GM18502 (cell line): Measurements from ENCODE around the gene PNMT.

ENCODE experiments used
- ATAC-seq: cut with Tn5 transposase; IDR thresholded peaks from one replicate; pipeline ENCODE4 v1.9.1; 2021; ENCODE audit warnings: mild to moderate bottlenecking; ENCODE audit not compliant: unreplicated experiment, poor library complexity

The PNMT gene

DNA sequence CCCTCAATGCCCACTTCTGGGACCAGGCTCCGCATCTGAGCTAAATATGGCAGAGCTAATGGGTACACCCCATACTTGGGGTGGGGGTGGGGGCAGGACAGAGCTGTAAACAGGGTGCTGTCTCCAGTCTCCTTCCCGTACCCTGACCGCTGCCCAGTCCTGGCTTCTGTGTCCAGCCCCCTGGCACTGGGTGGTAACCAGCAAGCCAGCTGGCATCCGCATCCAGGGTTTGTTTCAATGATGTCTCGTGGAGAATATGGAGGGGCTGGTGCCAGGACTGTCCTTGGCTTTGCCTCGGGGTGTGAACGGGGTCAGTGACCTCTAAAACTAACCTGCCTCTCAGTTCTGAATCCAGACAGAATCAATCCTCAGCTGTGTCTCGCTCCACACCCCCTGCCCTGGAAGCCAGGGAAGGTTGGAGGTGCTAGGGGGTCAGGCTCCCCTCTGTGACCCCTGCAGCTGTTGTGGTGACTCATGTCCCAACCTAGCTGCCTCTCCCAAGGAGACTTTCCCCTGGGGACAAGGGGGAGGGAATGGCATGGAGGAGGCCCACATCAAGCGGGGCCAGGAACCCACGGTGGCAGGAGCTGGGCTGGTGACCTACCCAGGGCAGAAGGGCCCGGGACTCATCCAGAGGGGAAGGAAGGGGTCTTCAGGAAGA, 1.5 kb upstream of the PNMT start:
- ATAC-seq, result no peak

DNA sequence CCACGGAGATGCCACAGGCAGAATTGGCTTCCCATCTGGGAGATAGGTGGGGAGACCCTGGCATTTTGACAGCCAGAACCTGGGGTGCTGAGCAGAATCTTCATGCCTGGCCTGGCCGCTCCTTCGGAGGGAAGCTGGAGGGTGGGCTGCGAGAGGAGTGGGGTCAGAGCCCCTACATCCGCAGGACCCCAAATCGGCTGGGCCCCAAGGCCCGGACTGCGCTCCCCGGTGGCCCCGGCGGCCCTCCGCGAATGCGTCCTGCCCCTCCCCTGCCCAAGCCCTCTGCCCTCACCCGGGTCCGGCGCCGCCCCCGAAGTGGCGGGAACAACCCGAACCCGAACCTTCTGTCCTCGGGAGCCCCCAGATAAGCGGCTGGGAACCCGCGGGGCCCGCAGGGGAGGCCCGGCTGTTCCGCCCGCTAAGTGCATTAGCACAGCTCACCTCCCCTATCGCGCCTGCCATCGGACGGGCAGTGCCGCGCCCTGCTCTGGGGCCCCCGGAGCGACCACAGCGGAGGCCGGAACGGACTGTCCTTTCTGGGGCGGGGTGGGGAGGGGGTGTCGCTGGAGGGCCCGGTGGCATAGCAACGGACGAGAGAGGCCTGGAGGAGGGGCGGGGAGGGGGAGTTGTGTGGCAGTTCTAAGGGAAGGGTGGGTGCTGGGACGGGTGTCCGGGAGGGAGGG, 850 bp upstream of the PNMT start:
- no peak for ATAC-seq

DNA sequence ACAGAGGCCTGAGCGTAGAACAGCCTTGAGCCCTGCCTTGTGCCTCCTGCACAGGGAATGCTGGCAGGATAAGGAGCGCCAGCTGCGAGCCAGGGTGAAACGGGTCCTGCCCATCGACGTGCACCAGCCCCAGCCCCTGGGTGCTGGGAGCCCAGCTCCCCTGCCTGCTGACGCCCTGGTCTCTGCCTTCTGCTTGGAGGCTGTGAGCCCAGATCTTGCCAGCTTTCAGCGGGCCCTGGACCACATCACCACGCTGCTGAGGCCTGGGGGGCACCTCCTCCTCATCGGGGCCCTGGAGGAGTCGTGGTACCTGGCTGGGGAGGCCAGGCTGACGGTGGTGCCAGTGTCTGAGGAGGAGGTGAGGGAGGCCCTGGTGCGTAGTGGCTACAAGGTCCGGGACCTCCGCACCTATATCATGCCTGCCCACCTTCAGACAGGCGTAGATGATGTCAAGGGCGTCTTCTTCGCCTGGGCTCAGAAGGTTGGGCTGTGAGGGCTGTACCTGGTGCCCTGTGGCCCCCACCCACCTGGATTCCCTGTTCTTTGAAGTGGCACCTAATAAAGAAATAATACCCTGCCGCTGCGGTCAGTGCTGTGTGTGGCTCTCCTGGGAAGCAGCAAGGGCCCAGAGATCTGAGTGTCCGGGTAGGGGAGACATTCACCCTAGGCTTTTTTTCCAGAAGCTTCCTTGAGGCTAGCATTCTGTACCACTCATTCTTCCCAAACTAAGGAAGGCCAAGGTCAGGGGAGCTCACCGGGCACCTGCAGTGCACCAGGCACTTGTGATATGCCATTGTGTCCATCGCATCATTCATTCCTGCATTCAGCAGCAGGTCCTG, 1.9 kb downstream of the PNMT start:
- ATAC-seq, result no peak

DNA sequence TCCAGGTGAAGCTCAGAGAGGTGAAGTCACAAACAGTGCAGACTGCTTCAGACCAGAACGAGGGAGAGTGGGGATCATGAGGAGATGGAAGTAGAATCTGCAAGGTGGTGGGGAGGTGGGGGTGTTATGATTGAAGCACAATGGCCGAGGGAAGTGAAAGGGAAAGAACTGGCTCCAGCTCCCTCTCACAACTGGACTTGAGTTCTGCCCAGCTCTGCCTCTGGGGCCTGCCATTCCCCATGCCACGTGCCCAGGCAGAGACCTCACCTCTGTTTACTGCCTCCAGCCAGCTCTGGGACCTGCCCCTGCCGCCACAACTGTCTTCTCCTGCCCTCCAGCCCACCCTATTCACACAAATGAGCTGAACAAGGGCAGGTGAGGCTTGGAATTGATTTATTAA, 2.5 kb downstream of the PNMT start:
- ATAC-seq, result no peak

DNA sequence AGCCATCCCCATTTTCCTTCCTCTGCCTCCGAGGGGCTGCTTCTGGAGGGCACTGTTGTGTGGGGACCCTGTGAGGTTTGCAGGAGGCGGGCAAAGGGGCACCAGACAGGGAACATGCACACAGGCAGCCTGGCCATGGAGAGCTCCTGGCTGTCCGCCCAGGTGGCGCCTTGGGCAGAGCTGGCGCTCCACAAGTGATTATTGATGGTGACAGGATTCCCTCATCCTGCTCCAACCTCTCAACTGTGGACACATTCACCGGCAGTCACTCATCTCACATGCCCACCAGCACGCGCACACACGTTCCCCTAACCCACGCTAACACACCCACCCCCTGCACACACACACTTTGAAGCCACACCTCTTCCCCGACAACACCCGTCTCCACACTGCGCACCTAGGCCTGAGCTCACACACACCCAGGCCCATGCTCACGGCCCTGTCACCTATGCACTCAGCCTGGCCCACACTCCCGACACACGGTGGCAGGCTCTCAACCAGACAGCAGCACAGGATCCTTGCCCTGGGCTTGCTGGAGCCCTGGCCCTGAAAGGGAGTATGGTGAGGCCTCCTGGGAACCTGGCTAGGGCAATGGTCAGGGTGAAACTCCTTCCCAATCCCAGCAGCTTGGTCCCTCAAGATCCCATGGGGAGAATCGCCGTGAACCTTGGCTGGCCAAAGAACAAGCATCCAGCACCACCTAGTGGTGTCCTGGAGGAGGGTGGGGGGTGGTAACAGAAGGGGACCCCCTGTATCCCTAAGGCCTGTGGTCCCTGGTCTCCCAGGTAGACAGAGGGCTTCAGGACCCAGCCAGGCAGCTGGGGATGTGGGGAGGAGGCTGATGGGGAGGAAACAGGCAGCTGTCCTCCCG, 3.6 kb downstream of the PNMT start:
- no peak for ATAC-seq

DNA sequence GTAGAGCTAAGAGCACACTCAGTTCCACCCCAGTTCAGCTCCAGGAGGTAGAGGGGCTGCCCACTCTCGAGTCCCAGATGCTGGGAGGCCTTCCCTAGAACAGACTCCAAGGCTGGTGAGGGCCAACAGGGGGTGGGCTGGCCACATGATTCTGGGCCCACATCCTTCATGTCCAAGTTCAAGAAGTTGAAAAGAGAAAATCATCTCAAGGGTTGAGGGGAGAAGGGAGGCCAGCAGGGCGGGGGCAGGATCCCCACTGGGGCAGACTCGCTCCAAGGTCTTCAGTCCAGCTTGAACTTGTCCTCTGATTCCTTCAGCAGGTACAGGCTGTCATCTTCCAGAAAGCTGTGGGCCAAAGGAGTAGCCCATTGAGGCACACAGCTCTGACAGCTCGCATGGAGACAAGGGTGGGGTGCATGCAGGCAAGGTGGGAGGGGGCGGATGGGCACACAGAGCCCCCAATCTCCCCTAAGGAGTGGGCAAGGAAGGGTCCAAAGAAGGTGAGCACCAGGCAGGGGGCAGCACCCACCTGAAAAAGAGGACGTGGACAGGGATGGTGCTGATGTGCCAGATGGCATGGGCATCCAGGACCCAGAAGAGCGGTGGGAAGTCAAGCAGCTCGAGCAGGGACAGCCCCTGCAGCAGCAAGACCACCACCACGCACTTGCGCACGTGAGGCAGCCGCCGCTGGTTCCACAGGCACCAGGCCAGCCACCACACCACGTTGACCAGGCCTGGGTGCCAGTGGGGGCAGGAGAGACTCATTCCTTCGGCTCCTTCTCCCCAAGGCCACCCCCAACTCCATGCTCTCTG, 4.5 kb downstream of the PNMT start:
- no peak for ATAC-seq

DNA sequence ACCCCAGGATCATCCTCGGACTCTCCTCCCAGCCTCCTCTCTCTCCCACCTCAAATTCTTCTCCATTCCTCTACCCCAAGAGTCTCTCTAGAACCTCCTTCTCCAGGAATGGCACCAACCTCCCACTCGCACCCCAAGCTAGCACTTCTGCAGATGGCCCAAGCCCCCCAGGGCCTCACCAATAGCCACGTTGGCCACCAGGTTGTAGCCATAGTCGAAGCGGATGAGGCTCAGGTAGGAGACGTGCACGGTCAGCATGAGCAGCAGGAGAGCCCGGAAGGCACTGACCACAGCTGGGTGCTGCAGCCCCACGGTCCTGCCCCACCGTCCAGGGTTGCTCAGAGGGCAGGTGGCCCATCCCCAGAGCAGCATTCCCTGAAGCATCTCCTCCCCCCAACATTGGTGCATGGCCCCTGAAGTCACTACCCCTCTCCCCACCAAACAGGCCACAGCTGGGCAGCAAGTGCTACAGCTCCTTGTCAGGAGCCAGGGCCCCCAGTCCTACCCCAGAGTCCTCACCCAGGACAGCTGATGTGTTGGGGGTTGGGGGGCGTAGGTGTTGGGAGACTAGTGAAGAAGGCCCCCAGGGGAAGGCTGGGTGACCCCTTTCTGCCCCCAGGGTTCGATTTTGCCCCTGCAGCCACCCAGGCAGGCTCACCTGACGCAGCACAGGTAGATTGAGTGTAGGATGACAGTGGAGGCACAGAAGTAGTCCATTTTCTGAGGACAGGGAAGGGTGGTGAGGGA, 5.3 kb downstream of the PNMT start:
- ATAC-seq, result no peak

DNA sequence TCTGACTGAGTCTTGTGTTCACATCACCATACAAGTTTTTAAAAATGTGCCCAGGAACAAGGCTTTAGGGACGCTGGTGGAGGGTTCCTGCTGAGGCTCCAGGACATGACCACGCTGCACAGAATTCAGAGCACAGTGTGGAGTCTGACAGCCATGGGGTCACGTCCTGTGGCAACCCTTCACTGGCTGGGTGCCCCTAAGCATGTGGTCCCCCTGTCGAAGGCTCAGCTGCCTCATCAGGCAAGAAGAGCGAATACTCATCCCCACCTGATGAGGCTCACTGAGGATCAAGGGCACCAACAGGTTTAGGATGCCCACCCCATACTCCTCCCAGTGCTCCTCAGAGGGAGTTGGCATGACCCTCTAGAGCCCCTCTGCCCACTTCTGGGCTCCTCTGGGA, 5.9 kb downstream of the PNMT start:
- ATAC-seq, result no peak

DNA sequence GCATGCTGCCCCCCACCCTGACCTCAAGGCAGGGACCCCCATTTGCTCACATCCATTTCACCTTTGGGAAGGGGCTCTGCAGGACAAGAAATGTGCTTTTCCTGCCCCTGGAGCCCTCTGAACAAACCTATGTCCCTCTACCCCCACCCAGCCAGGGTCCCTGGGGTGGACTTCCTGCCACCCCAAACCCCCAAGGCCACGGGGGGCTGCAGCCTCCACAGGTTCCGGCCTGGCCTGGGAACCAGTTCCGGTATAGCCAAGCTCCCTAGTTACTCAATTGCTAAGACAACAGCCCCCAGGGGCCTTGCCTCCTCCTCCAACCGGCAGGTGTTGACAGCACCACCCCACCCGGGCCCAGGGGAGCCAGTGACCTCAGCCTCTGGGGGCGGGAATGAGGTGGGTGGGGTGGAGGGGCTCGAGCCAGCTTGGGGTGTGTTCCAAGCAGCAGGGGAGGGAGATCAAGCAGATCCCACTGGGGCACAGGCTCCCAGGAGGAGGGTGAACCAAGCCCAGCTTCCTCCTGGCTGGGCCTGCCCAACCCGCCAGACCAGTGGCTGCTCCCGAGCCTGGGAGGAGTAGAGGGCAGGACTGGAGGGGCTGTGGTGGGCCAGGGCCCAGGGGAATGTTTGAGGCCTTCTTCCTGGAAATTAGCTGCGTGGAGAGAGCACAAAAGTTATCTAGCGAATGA, 6.6 kb downstream of the PNMT start:
- no peak for ATAC-seq

DNA sequence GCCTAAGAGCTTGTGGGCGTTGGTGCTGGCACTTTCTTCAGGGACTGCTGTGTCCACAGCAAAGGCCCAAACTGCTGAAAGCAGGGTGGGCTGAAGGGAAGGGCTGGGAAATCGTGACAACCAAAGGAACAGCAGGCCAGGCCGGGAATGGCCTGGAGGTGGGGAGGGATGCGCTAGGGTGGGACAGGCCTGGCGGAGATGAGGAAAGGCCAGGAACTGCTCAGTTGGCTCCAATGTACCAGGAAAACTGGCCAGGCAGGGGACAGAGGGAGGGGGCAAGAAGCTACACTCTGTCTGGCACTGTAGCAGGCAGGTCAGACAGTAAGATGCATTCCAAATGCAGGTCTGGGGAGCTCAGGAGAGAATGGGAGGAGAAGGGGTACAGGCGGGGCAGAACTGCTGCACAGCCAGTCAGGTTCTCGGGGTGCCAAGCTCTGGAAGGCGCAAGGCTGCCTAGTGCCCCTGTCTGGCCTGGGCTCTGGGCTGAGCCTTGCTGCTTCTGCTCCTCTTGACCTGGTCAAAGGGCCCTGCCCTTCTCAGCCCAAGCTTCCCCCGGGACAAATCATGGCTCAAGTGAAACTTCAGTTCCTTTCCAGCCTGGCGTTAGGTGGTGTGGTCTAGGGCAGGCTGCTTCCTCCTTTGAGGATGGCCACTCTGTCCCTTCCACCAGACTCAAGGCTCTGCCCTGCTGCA, 7.3 kb downstream of the PNMT start:
- ATAC-seq, result no peak

DNA sequence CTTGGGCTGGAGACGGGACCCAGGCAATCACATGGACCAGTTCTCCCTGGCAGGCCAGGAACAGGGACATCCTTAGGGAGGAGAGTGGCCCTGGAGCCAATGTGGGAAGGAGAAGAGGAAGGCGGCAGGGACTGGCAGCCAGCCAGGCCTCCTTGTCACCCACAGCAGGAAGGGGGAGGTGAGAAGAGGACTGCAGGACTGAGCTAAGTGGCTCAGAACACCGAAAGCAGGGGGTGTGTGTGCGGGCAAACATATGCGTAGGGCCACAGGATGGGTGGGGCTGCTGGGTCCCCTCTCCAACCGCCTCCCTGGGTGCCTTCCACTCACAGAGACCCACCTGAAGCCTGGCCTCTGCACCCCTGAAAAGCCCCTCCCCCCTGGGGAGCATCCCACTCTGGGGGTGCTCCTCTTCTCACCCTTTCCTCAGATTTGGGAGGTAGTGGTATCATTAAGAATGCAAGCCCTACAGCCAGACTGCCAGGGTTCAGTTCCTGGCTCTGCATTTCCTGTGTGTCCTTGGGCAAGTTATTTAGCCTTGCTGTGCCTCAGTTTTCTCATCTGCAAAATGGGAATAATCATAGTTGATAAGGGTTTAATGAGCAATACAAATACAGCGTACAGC, 8.1 kb downstream of the PNMT start:
- no peak for ATAC-seq

DNA sequence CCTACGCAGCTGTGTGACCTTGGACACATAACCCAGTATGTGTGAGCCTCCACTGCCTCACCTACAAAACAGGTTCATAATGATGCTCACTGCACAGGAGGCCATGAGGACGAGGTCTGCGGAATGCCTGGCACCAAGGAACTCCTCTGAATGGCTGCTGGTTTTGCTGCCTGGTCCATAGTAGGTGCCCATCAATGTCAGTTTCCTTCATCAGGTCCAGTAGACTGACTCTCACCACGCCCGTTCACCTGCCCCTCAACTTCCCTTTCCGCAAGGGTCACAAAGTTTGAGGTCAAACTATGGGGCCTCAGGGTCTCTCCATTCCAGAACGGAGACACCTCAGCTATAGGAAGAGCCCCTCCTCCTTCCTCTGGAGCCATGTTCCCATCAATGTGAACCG, 8.8 kb downstream of the PNMT start:
- no peak for ATAC-seq

DNA sequence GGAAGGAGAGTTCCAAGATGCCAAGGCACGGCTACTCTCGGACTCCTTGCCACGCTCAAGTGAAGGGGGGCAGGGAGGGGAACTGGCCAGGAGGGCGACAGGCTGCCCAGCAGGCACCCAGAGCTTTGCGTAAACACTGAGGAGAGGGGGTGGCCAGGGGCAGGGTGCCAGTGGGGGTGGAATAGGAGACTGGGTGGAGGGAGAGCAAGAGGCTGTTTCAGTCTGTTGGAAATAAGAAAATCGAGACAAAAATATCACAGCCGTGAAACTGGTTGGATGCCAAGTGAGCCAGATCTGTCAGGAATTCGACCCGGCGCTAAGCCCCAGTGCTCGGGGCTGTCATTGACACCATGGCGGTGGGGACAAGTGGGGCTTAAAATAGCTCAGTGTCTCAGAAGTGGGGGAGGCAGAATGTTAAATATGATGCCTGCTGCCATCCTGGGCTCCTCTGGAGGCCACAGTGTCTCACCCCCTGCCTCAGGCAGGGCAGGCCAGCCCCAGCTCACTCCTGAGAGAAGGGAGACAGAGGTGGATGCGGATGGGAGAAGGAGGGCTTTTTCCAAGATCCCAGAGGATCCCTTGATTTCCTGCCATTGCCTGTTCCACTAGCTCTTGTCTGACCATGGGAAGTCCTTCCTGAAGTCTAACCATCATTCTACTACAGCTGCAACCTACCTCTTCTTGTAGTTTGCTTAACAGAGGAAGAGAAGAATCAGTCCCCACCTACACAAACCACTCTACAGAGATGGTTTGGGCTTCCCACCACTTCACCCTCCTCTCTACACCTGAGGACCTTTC, 9.5 kb downstream of the PNMT start:
- ATAC-seq, result no peak

DNA sequence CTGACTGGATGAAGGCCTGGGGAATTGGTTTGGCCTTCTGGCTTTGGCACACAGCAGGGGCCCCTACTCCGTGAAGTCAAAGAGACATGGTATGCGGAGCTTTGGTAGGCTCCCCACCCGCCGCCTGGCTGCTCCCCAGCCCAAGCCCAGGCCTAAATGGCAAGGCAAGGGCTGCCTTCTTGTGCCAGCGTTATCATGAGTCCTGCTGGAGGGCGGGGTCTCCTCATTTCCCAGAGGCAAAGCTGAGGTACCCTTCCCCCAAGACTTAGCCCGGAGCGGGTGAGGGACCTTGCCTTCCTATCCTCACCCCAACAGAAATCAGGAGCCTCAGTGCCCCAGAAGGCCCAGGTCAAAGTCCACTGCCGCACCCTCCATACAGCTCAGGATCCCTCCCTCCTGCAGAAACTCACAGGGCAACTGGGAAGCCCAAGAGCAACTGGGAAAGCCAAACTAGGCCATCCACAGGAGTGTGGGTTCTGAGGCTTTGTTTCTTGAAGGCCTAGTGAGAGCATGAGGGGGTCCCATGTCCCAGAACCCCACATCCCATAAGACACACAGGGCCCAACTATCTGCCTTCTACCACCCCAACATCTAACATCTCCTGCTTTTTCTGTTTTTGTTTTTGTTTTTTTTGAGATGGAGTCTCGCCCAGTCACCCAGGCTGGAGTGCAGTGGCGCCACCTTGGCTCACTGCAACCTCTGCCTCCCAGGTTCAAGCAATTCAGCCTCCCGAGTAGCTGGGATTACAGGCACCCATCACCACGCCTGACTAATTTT, 10.3 kb downstream of the PNMT start:
- ATAC-seq, result no peak

DNA sequence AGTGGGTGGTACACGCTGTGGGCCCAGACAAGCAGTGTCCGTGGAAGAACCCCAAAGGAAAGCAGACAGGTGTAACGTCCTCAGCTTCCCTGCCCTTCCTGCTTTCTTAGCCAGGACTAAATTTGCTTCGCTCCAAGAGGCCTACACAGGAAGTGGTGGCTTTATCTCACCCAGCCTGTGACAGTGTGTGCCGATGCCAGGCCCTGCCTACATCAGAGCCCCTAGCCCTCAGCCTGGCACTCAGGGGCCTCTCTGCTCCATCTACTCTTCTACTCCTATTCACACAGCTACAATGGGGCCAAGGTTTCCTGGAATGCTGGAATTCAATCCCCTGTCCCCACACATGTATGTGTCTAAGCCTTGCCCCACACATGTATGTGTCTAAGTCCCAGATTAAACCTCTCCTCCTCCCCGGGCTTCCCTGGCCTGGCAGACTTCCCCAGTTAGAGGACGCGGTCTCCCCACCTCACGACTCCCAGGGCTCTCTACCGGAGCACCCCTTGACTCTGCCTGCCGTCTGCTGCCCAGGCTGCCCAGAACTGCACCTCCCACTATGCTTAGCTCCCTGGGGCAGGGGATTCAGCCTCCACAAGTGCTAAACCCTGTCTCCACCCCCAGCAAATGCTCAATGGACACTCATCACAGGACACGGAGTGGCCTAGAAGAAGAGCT, 11.4 kb downstream of the PNMT start:
- ATAC-seq, result no peak
